GM12874 (cell line): Measurements from ENCODE around the gene ARHGAP26.

Experiments used
- CTCF ChIP-seq: IDR thresholded peaks from 2 replicates; pipeline ENCODE4 v1.5.1; 2011; ENCODE audit warnings: low read depth, mild to moderate bottlenecking, control low read depth, low read length, moderate library complexity; ENCODE audit not compliant: insufficient read depth

Gene ARHGAP26

GRCh38 chr5:143029293-143029692 is 259.1 kb downstream of the ARHGAP26 start:
- TF ChIP-seq CTCF: no peak

GRCh38 chr5:143030349-143030748 is 260.2 kb downstream of the ARHGAP26 start:
- no peak for TF ChIP-seq CTCF

- no peak for TF ChIP-seq CTCF
These were observed 261.8 kb downstream of the ARHGAP26 start for GRCh38 chr5:143031781-143032580.

- TF ChIP-seq CTCF: no peak
These were observed 262.3 kb downstream of the ARHGAP26 start for GRCh38 chr5:143032581-143032836.

GRCh38 chr5:143033535-143034250 is 263.5 kb downstream of the ARHGAP26 start:
- TF ChIP-seq CTCF: no peak

GRCh38 chr5:143036146-143036927 is 266.2 kb downstream of the ARHGAP26 start:
- no peak for TF ChIP-seq CTCF

- no peak for TF ChIP-seq CTCF
These were observed 266.9 kb downstream of the ARHGAP26 start for GRCh38 chr5:143037071-143037470.
